ENCODE measurements around the gene CCDC68.

DNA sequence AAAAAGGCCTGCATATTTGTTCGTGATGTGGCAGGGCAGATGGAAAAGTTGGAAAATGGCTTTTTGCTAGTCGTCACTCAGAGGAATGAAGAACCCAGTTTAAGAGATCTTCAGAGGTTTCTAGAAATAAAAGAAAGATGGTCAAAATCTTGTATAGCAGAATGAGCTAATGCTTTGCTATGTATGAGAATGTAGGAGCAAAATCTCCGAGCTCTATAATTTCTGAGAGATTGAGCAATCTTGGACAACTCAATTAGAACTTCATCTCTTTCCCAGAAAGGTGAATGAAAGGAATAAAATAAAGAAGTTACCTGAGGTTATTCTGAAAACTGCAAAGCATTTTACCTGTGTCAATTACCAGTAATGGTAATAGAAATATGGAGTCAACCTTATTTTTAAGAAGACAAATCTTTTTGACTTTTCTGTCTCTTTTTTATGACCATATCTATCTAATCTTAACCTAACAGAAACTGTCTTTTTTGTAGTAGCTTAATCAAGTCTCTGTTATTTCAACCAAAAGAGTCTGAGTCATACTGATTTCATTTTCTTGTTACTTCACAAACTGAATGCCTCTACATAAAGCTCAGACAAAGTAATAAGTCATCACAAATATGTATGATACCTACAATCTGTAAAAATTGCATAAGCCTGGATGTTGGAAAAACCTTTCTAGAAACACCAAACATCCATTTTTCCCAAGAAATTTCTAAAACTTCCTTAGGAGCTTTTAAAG, 32.5 kb downstream of the CCDC68 start:
- TF ChIP-seq, protein P1, sequence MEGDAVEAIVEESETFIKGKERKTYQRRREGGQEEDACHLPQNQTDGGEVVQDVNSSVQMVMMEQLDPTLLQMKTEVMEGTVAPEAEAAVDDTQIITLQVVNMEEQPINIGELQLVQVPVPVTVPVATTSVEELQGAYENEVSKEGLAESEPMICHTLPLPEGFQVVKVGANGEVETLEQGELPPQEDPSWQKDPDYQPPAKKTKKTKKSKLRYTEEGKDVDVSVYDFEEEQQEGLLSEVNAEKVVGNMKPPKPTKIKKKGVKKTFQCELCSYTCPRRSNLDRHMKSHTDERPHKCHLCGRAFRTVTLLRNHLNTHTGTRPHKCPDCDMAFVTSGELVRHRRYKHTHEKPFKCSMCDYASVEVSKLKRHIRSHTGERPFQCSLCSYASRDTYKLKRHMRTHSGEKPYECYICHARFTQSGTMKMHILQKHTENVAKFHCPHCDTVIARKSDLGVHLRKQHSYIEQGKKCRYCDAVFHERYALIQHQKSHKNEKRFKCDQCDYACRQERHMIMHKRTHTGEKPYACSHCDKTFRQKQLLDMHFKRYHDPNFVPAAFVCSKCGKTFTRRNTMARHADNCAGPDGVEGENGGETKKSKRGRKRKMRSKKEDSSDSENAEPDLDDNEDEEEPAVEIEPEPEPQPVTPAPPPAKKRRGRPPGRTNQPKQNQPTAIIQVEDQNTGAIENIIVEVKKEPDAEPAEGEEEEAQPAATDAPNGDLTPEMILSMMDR (IDR thresholded peaks at IDR 0.05): no peak
- no peak for TF ChIP-seq POLR2A (IDR thresholded peaks at IDR 0.05)
